Parathyroid adenoma (tissue), 2 donors: ENCODE results near the gene RYR1.
"Not testable (repeated sequence)": the region's sequence is repeated elsewhere in the genome, so short reads cannot be mapped to it uniquely, and the experiment has no call there.

ENCODE experiments used
- H2AFZ ChIP-seq: fragments of 300-600 bp; sonication (generic); one replicate; pipeline ENCODE4 v1.7.0; 2017; ENCODE audit warnings: antibody characterized with exemption, mild to moderate bottlenecking
- H3K27ac ChIP-seq: fragments of 300-600 bp; sonication (generic); one replicate; pipeline ENCODE4 v1.7.0; 2017
- H3K27me3 ChIP-seq: fragments of 300-600 bp; sonication (generic); one replicate; pipeline ENCODE4 v1.7.0; 2017; ENCODE audit warnings: low read length; ENCODE audit not compliant: control insufficient read depth, insufficient read depth
- H3K36me3 ChIP-seq: fragments of 300-600 bp; sonication (generic); one replicate; pipeline ENCODE4 v1.7.0; 2017; ENCODE audit warnings: low read length; ENCODE audit not compliant: control insufficient read depth, insufficient read depth
- H3K4me1 ChIP-seq: fragments of 300-600 bp; sonication (generic); one replicate; pipeline ENCODE4 v1.7.0; 2017; ENCODE audit warnings: control low read depth
- H3K4me2 ChIP-seq: fragments of 300-600 bp; sonication (generic); one replicate; pipeline ENCODE4 v1.7.0; 2017; ENCODE audit warnings: low read length
- H3K4me3 ChIP-seq: fragments of 300-600 bp; sonication (generic); one replicate; pipeline ENCODE4 v1.7.0; 2017; ENCODE audit warnings: low read depth, low read length
- H3K79me2 ChIP-seq: fragments of 300-600 bp; sonication (generic); one replicate; pipeline ENCODE4 v1.7.0; 2017; ENCODE audit warnings: control low read depth
- H3K9ac ChIP-seq: fragments of 300-600 bp; sonication (generic); one replicate; pipeline ENCODE4 v1.7.0; 2017; ENCODE audit warnings: mild to moderate bottlenecking
- H3K9me3 ChIP-seq: fragments of 300-600 bp; sonication (generic); one replicate; pipeline ENCODE4 v1.7.0; 2017; ENCODE audit warnings: low read length; ENCODE audit not compliant: control insufficient read depth
- TF ChIP-seq, protein P1 (sequence below): fragments of 300-600 bp; sonication (generic); IDR thresholded peaks from one replicate; pipeline ENCODE4 v1.7.0; 2017; ENCODE audit warnings: antibody characterized with exemption, mild to moderate bottlenecking
- donor health status: primary hyperparathyroidism.

The RYR1 gene

DNA sequence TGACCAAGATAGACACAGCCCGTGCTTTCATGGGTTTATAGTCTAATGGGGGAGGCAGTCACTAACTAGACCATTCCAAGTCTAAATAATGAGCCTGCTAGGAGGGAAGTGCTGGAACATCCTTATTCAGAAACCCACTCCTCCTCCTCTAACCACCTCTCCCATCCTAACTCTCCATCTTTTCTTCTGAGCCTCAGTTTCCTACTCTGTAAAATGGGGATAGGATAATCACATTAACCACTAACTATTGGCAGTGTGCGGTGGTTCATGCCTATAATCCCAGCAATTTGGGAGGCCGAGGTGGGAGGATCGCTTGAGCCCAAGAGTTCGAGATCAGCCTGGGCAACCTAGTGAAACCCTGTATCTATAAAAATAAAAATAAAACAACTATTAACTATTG, 115.6 kb downstream of the RYR1 start:
- Histone ChIP-seq H3K79me2 (no peaks in the 10 kb centered on the region), H3K9ac (no peak overlapping the region), H3K27ac (no peak overlapping the region), H3K4me2 (no peak overlapping the region), H3K4me3 (no peak overlapping the region), H3K27me3 (no peaks in the 10 kb centered on the region), H3K9me3 (no peaks in the 10 kb centered on the region), H3K36me3 (no peaks in the 10 kb centered on the region), H2AFZ (no peak overlapping the region), H3K4me1 (peaks cover 3% of the 10 kb centered on the region)
- TF ChIP-seq, protein P1, sequence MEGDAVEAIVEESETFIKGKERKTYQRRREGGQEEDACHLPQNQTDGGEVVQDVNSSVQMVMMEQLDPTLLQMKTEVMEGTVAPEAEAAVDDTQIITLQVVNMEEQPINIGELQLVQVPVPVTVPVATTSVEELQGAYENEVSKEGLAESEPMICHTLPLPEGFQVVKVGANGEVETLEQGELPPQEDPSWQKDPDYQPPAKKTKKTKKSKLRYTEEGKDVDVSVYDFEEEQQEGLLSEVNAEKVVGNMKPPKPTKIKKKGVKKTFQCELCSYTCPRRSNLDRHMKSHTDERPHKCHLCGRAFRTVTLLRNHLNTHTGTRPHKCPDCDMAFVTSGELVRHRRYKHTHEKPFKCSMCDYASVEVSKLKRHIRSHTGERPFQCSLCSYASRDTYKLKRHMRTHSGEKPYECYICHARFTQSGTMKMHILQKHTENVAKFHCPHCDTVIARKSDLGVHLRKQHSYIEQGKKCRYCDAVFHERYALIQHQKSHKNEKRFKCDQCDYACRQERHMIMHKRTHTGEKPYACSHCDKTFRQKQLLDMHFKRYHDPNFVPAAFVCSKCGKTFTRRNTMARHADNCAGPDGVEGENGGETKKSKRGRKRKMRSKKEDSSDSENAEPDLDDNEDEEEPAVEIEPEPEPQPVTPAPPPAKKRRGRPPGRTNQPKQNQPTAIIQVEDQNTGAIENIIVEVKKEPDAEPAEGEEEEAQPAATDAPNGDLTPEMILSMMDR, result no peak

DNA sequence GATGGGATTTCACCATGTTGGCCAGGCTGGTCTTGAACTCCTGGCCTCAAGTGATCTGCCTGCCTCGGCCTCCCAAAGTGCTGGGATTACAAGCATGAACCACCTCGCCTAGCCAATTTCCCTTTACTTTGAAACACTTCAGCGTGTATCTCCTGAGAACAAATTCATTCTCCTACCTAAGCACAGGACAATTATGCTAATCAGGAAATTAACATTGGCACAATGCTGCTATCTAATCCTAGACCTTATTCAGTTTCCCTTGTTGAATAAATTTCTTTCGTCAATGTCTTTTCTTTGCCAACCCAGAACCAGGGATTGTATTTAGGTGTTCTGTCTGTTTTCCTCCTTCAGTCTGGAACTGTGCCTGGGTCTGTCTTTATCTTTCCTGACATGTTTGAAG, 116.5 kb downstream of the RYR1 start:
- no peaks in the 10 kb centered on the region for H3K9me3 ChIP-seq
- no peak overlapping the region for H3K4me2 ChIP-seq
- H3K36me3 ChIP-seq, result no peaks in the 10 kb centered on the region
- no peak overlapping the region for H2AFZ ChIP-seq
- TF ChIP-seq, protein P1, result no peak
- no peaks in the 10 kb centered on the region for H3K79me2 ChIP-seq
- no peaks in the 10 kb centered on the region for H3K27me3 ChIP-seq
- no peak overlapping the region for H3K9ac ChIP-seq
- no peak overlapping the region for H3K27ac ChIP-seq
- H3K4me1 ChIP-seq, result no peaks in the 10 kb centered on the region
- no peak overlapping the region for H3K4me3 ChIP-seq

DNA sequence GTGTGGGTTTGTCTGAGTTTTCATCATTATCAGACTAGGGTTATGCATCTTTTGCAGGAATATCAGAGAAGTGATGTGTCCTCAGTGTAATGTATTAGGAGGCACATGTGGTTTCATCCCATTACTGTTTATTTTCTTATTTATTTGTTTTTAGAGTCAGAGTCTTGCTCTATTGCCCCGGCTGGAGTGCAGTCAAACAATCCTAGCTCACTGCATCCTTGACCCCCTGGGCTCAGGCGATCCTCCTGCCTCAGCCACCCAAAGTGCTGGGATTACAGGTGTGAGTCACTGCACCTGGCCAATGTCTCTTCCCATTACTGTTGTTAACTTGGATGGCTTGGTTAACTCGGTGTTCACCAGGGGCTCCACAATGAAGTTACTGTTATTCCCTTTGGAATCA, 116.9 kb downstream of the RYR1 start:
- Histone ChIP-seq H3K36me3 (no peaks in the 10 kb centered on the region), H3K79me2 (no peaks in the 10 kb centered on the region), H3K27ac (no peak overlapping the region), H3K4me3 (no peak overlapping the region), H3K9ac (no peak overlapping the region), H3K4me2 (no peak overlapping the region), H3K4me1 (no peaks in the 10 kb centered on the region), H3K9me3 (no peaks in the 10 kb centered on the region), H2AFZ (no peak overlapping the region), H3K27me3 (no peaks in the 10 kb centered on the region)
- TF ChIP-seq, protein P1, result no peak

DNA sequence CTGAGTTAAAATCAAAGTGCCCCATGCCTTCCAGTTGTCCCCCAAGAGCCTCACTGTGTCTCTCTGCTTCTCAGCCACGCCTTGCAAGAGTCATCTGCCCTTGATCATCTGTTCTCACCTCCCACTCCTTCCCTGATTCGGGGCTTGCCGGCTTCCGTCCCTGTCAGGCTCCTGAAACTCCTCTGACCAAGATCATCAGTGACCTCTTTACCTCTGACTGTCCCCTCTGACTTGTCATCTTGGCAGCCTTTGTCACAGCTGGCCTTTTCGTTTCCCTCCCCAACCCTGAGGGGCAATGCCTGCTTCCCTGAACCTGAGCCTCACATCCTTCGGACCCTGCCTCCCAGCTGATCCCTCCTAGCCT, 117.9 kb downstream of the RYR1 start:
- Histone ChIP-seq H2AFZ (no peak overlapping the region), H3K4me1 (no peaks in the 10 kb centered on the region), H3K9me3 (no peaks in the 10 kb centered on the region), H3K36me3 (no peaks in the 10 kb centered on the region), H3K9ac (no peak overlapping the region), H3K27ac (no peak overlapping the region), H3K79me2 (no peaks in the 10 kb centered on the region), H3K4me2 (no peak overlapping the region), H3K27me3 (no peaks in the 10 kb centered on the region), H3K4me3 (no peak overlapping the region)
- TF ChIP-seq, protein P1, result no peak

DNA sequence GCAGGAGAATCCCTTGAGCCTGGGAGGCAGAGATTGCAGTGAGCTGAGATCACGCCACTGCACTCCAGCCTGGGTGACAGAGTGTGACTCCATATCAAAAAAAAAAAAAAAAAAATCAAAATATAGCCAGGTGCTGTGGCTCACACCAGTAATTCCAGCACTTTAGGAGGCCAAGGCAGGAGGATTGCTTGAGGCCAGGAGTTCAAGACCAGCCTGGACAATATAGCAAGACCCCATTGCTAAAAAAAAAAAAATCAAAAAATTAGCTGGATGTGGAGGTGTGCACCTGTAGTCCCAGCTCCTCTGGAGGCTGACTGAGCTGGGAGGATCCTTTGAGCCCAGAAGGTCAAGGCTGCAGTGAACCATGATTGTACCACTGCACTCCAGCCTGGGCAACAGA, 119.7 kb downstream of the RYR1 start:
- H3K27me3 ChIP-seq, H2AFZ ChIP-seq, H3K4me2 ChIP-seq, H3K9me3 ChIP-seq, H3K36me3 ChIP-seq, H3K79me2 ChIP-seq, H3K4me1 ChIP-seq, H3K4me3 ChIP-seq, H3K9ac ChIP-seq, H3K27ac ChIP-seq: not testable (repeated sequence)
